ENCODE data around the gene METTL22. TPM values are rescaled to one million over a fixed set of nuclear protein-coding genes. Genes with fewer than 3 reads are reported as not detected.

Gene METTL22
- polyA plus RNA-seq, 1 of the 3 experiments (the other 2 are of a cell fraction), result 38.3 TPM

DNA sequence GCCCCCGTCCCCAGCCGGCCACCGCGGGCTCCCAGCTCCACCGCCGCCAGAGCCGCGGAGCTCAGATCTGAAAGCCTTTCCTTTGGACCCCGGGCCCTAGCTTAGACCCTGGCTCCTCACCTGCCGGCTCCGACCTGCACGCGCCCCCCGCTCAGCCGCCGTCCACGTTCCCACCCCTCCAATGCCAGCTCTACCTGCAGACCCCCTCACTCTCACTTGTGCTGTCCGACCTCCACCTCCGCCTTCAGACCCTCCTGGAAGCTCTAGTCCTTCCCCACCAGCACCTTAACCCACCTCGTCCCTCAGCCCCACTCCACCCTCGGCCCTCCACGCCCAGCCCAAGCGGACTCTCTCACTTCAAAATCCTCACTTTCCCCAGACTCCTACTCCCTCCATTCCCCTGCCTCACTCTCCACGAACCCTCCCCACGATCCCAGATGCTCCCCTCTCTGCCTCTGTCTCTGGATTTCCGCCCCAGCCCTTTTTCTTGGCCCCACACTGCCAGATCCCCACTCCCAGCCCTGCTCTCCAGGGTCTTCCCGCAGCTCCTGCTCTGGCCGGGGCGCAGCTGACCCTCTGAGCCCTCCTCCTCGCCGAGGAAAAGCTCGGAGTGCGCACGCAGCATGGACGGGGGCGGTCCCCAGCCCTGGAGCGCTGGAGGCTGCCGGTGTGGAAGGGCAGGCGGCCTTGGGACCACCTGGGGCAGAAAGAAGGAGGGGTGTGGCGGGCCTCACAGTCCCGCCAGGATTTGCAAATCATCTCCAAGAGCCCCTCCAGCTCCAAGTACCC is 31.4 kb upstream of the METTL22 start, which contains the start of gene TMEM114:
Gene TMEM114, minus strand, starts transcription at position 612 of the 789 bp plus-strand sequence. CDS start 673 bp downstream, outside the sequence.
- Histone ChIP-seq H3K27ac (ENCODE audit: low read depth in 2 of 2, low read length in 1 of 2) (no peak within 1 kb of the TSS), H3K4me2 (peak within 1 kb of the TSS; percentile 15; the same call in 1 of the 2 replicates), H3K9me3 (no peaks in the 10 kb centered on the region), H3K79me2 (ENCODE audit: insufficient read depth) (no peaks in the 10 kb centered on the region), H3K9me2 (no peaks in the 10 kb centered on the region), H3F3A (replicated peaks; ENCODE audit: insufficient read depth) (no peaks in the 10 kb centered on the region), H3K9ac (no peak within 1 kb of the TSS), H3K27me3 (ENCODE audit: insufficient read depth) (peaks cover 32% of the 10 kb centered on the region), H3K36me3 (replicated peaks in 1 of 2; ENCODE audit: control insufficient read depth in 1 of 2, insufficient read depth in 2 of 2, low read length in 1 of 2) (no peaks in the 10 kb centered on the region), H4K20me1 (ENCODE audit: insufficient read depth) (no peaks in the 10 kb centered on the region), H2AFZ (ENCODE audit: low read depth) (no peak within 1 kb of the TSS), H3K4me3 (ENCODE audit: low read depth in 2 of 2, low read length in 1 of 2) (peak within 1 kb of the TSS in 1 of 2 experiments; percentile 15; a peak in 1 of 4 replicates), H3K4me1 (ENCODE audit: control insufficient read depth in 1 of 2, insufficient read depth in 2 of 2, low read depth in 1 of 2, low read length in 1 of 2) (peaks cover 0 to 10% of the 10 kb centered on the region in 2 experiments; a peak in 1 of 4 replicates)
- TF ChIP-seq, protein P1, sequence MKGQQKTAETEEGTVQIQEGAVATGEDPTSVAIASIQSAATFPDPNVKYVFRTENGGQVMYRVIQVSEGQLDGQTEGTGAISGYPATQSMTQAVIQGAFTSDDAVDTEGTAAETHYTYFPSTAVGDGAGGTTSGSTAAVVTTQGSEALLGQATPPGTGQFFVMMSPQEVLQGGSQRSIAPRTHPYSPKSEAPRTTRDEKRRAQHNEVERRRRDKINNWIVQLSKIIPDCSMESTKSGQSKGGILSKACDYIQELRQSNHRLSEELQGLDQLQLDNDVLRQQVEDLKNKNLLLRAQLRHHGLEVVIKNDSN (IDR thresholded peaks at IDR 0.05; ENCODE audit: borderline replicate concordance, low read depth), result no peak
- no peak for TF ChIP-seq GATA2 (CRISPR knock-in tag; IDR thresholded peaks at IDR 0.05)
- no peak for TF ChIP-seq EP300 (IDR thresholded peaks at IDR 0.05; ENCODE audit: borderline replicate concordance in 1 of 2, low read depth in 1 of 2, low read length in 1 of 2)
- TF ChIP-seq EZH2phosphoT487 (IDR thresholded peaks at IDR 0.05; ENCODE audit: borderline replicate concordance, low read depth), result no peak
- WGBS (ENCODE audit: low lambda C conversion rate), result 18% methylated on average over 40 of the region's 41 CpGs
- DNase-seq, result peak; percentile 71
- CTCF ChIA-PET, result interaction anchor here (0.7 to 2.4 kb wide), 10 partner anchors 11 to 1824 kb away, joined by 3 to 9 read pairs (median 4); no protein-coding TSS in a partner anchor
- POLR2A ChIA-PET, result no interaction called here

DNA sequence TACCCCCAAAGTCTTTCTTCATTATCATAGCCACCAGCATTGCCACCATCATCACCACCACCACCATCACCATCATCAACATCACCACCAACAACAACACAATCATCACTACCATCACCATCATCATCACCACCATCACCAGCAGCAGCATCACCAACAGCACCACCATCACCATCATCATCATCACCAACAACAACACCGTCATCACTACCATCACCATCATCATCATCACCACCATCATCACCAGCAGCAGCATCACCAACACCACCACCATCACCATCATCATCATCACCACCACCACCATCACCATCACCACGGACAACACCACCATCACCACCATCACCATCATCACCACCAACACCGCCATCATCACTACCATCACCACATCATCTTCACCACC is 30.7 kb upstream of the METTL22 start:
- ChIA-PET POLR2A (no interaction called here), CTCF (interaction anchor here (0.7 to 2.4 kb wide), 3 partner anchors 16 to 1824 kb away, joined by 3 to 9 read pairs (median 5); no protein-coding TSS in a partner anchor)
- no peak for TF ChIP-seq FOXJ3 (CRISPR knock-in tag; IDR thresholded peaks at IDR 0.05)
- TF ChIP-seq, protein P2, sequence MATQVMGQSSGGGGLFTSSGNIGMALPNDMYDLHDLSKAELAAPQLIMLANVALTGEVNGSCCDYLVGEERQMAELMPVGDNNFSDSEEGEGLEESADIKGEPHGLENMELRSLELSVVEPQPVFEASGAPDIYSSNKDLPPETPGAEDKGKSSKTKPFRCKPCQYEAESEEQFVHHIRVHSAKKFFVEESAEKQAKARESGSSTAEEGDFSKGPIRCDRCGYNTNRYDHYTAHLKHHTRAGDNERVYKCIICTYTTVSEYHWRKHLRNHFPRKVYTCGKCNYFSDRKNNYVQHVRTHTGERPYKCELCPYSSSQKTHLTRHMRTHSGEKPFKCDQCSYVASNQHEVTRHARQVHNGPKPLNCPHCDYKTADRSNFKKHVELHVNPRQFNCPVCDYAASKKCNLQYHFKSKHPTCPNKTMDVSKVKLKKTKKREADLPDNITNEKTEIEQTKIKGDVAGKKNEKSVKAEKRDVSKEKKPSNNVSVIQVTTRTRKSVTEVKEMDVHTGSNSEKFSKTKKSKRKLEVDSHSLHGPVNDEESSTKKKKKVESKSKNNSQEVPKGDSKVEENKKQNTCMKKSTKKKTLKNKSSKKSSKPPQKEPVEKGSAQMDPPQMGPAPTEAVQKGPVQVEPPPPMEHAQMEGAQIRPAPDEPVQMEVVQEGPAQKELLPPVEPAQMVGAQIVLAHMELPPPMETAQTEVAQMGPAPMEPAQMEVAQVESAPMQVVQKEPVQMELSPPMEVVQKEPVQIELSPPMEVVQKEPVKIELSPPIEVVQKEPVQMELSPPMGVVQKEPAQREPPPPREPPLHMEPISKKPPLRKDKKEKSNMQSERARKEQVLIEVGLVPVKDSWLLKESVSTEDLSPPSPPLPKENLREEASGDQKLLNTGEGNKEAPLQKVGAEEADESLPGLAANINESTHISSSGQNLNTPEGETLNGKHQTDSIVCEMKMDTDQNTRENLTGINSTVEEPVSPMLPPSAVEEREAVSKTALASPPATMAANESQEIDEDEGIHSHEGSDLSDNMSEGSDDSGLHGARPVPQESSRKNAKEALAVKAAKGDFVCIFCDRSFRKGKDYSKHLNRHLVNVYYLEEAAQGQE (IDR thresholded peaks at IDR 0.05; ENCODE audit: low read depth, low read length), result no peak
- TF ChIP-seq SMC3 (IDR thresholded peaks at IDR 0.05; ENCODE audit: low read depth, low read length), result no peak
- TF ChIP-seq MXI1 (IDR thresholded peaks at IDR 0.05; ENCODE audit: low read depth, low read length), result no peak
- no peak for TF ChIP-seq POLR2AphosphoS5 (IDR thresholded peaks at IDR 0.05; ENCODE audit: low read depth, low read length)
- no peak for TF ChIP-seq GATA2 (CRISPR knock-in tag; IDR thresholded peaks at IDR 0.05)
- Histone ChIP-seq H3K4me1 (ENCODE audit: control insufficient read depth in 1 of 2, insufficient read depth in 2 of 2, low read depth in 1 of 2, low read length in 1 of 2) (peaks cover 0 to 10% of the 10 kb centered on the region in 2 experiments; a peak in 1 of 4 replicates), H3F3A (replicated peaks; ENCODE audit: insufficient read depth) (no peaks in the 10 kb centered on the region), H3K4me3 (ENCODE audit: low read depth in 2 of 2, low read length in 1 of 2) (no peak overlapping the region), H3K9me3 (no peaks in the 10 kb centered on the region), H3K27ac (ENCODE audit: low read depth in 2 of 2, low read length in 1 of 2) (no peak overlapping the region), H3K79me2 (ENCODE audit: insufficient read depth) (no peaks in the 10 kb centered on the region), H2AFZ (ENCODE audit: low read depth) (no peak overlapping the region), H4K20me1 (ENCODE audit: insufficient read depth) (no peaks in the 10 kb centered on the region), H3K4me2 (no peak overlapping the region), H3K9ac (no peak overlapping the region), H3K9me2 (no peaks in the 10 kb centered on the region), H3K27me3 (ENCODE audit: insufficient read depth) (peaks cover 32% of the 10 kb centered on the region), H3K36me3 (replicated peaks in 1 of 2; ENCODE audit: control insufficient read depth in 1 of 2, insufficient read depth in 2 of 2, low read length in 1 of 2) (no peaks in the 10 kb centered on the region)
- 49% methylated on average over 3 of the region's 3 CpGs for WGBS (ENCODE audit: low lambda C conversion rate)
- no peak for DNase-seq
